Immature natural killer cell (primary cell): ENCODE data around the gene POU4F3. TPM values are rescaled to one million over a fixed set of nuclear protein-coding genes. Genes with fewer than 3 reads are reported as not detected.

Experiments
- DNase-seq, 3 donors: peaks; one replicate each; pipeline ENCODE4 v3.0.0; 2022; ENCODE audit warnings: mixed read lengths in 1 of 3
- H3K27ac Mint-ChIP-seq, 6 donors: one replicate each; pipeline ENCODE4 v1.8.0; 2020; ENCODE audit warnings: mixed read lengths in 6 of 6, mild to moderate bottlenecking in 5 of 6, inconsistent platforms in 4 of 6, moderate library complexity in 3 of 6
- H3K27me3 Mint-ChIP-seq, 3 donors: one replicate each; pipeline ENCODE4 v1.8.0; 2020 to 2021; ENCODE audit warnings: low read depth in 3 of 3, mild to moderate bottlenecking in 3 of 3, mixed read lengths in 3 of 3, moderate library complexity in 3 of 3, inconsistent platforms in 1 of 3
- H3K36me3 Mint-ChIP-seq, 3 donors: one replicate each; pipeline ENCODE4 v1.8.0; 2020; ENCODE audit warnings: mixed read lengths in 3 of 3, inconsistent platforms in 2 of 3, mild to moderate bottlenecking in 2 of 3
- H3K4me1 Mint-ChIP-seq, 2 donors: one replicate each; pipeline ENCODE4 v1.8.0; 2020; ENCODE audit warnings: inconsistent platforms in 2 of 2, mild to moderate bottlenecking in 2 of 2, mixed read lengths in 2 of 2, moderate library complexity in 1 of 2
- H3K4me3 Mint-ChIP-seq, 5 donors: one replicate each; pipeline ENCODE4 v1.8.0; 2020; ENCODE audit warnings: mild to moderate bottlenecking in 5 of 5, mixed read lengths in 5 of 5, inconsistent platforms in 3 of 5, moderate library complexity in 3 of 5
- H3K9me3 Mint-ChIP-seq, 6 donors: one replicate each; pipeline ENCODE4 v1.8.0; 2020; ENCODE audit warnings: mild to moderate bottlenecking in 6 of 6, mixed read lengths in 6 of 6, inconsistent platforms in 4 of 6, moderate library complexity in 3 of 6
- polyA plus RNA-seq, 3 donors: library from polyadenylated mRNA; unstranded; fragments of 300-500 nt; fragmentation: Illumina TruSeq; gene quantifications; one replicate each; pipeline ENCODE4 v1.2.3, GENCODE V29; 2021

The POU4F3 gene
- polyA plus RNA-seq, 3 donors from 2014 or later: not detected

DNA sequence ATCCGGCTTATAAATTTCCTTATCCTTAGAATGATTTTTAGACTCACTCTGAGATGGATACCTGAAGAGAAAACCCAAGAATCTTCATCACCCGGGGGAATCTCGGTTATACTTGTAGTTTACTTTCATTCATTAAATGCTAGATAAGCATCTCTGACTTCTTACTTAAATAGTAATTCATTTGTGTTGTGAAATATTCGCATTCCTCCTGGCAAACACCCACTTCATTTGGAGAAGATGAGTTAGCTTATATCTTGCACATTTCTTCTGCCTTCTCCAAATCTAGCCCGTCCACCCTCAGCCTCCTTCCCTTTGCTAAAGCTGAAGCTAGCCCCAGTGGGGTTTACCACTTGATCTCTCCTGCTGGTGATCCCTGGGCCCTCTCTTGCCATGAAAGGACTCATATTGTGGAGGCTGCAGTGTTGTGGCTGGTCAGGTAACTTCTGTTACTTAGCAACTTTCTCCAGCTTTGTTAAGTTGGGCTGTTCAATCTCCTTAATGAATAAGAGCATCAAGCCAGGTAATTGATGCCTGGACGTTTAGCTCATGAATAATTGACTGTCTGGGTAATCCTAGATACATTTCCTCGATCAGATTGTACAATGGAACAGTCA, 11.3 kb upstream of the POU4F3 start:
- no peaks in the 10 kb centered on the region for H3K4me1 Mint-ChIP-seq
- no peak for DNase-seq

GRCh38 chr5:146327989-146328388, 10.7 kb upstream of the POU4F3 start:
- DNase-seq: no peak
- Mint-ChIP-seq H3K4me1 (no peaks in the 10 kb centered on the region), H3K36me3 (no peaks in the 10 kb centered on the region), H3K4me3 (no peak overlapping the region), H3K27ac (no peak overlapping the region), H3K9me3 (peaks cover 0 to under 1% (median 0%) of the 10 kb centered on the region in 6 donors), H3K27me3 (peaks cover 6 to 10% (median 7%) of the 10 kb centered on the region in 3 donors)

More for the DNA sequence above, 11.3 kb upstream of the POU4F3 start:
- H3K9me3 Mint-ChIP-seq: no peaks in the 10 kb centered on the region
- no peak overlapping the region for H3K4me3 Mint-ChIP-seq
- no peak overlapping the region for H3K27ac Mint-ChIP-seq
- H3K36me3 Mint-ChIP-seq: no peaks in the 10 kb centered on the region
- peaks cover 6 to 10% (median 7%) of the 10 kb centered on the region in 3 donors for H3K27me3 Mint-ChIP-seq

GRCh38 chr5:146329697-146330096, 8.9 kb upstream of the POU4F3 start:
- Mint-ChIP-seq H3K36me3 (no peaks in the 10 kb centered on the region), H3K9me3 (peaks cover 0 to 8% (median 0%) of the 10 kb centered on the region in 6 donors), H3K4me3 (no peak overlapping the region), H3K27ac (no peak overlapping the region), H3K27me3 (peaks cover 11 to 16% (median 11%) of the 10 kb centered on the region in 3 donors), H3K4me1 (no peaks in the 10 kb centered on the region)
- no peak for DNase-seq

- Mint-ChIP-seq H3K4me3 (no peak overlapping the region), H3K36me3 (no peaks in the 10 kb centered on the region), H3K9me3 (peaks cover 0 to 8% (median 0%) of the 10 kb centered on the region in 6 donors), H3K27ac (no peak overlapping the region), H3K4me1 (no peaks in the 10 kb centered on the region), H3K27me3 (peaks cover 10 to 24% (median 14%) of the 10 kb centered on the region in 3 donors)
- no peak for DNase-seq
These were observed 7.2 kb upstream of the POU4F3 start for GRCh38 chr5:146331423-146331822.

DNA sequence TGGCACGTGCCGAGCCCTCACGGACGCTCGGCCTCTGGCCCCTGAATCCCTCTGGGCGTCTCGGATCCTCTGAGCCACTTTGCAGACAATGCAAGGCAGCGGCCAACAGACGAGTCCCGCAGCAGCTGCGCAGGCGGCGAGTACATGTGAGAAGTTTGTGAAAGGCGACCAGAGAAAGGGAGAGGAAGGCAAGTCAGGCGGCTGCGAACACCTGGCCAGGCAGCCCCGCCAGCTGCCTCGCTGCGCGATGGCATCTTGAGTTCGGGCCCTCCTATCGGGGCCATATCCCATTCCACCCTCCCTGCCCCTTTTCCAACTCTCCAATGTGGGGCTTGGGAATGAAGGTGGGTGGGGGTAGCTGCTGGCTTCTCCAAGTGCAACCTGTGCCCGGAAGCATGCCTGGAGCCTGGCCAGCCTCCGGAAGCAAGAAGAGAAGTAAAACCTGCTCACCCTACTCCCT, 4.5 kb upstream of the POU4F3 start:
- H3K36me3 Mint-ChIP-seq: no peaks in the 10 kb centered on the region
- peaks cover 0 to 8% (median 0%) of the 10 kb centered on the region in 6 donors for H3K9me3 Mint-ChIP-seq
- DNase-seq: no peak
- H3K4me3 Mint-ChIP-seq: no peak overlapping the region
- no peaks in the 10 kb centered on the region for H3K4me1 Mint-ChIP-seq
- no peak overlapping the region for H3K27ac Mint-ChIP-seq
- H3K27me3 Mint-ChIP-seq: peaks cover 17 to 41% (median 21%) of the 10 kb centered on the region in 3 donors

- peaks cover 23 to 51% (median 31%) of the 10 kb centered on the region in 3 donors for H3K27me3 Mint-ChIP-seq
- H3K4me3 Mint-ChIP-seq: no peak overlapping the region
- DNase-seq: no peak
- H3K36me3 Mint-ChIP-seq: no peaks in the 10 kb centered on the region
- no peak overlapping the region for H3K27ac Mint-ChIP-seq
- H3K4me1 Mint-ChIP-seq: peaks cover 0 to 2% of the 10 kb centered on the region in 2 donors
- H3K9me3 Mint-ChIP-seq: peaks cover 0 to 8% (median 2%) of the 10 kb centered on the region in 6 donors
These were observed 2.4 kb upstream of the POU4F3 start for GRCh38 chr5:146336197-146336596.

GRCh38 chr5:146337264-146337904, 1.3 kb upstream of the POU4F3 start:
- Mint-ChIP-seq H3K36me3 (no peaks in the 10 kb centered on the region), H3K4me1 (peaks cover 0 to 2% of the 10 kb centered on the region in 2 donors), H3K4me3 (no peak overlapping the region), H3K9me3 (peaks cover 0 to 8% (median 2%) of the 10 kb centered on the region in 6 donors), H3K27ac (no peak overlapping the region), H3K27me3 (peaks cover 22 to 60% (median 36%) of the 10 kb centered on the region in 3 donors)
- DNase-seq: no peak

- no peak overlapping the region for H3K27ac Mint-ChIP-seq
- H3K27me3 Mint-ChIP-seq: peaks cover 22 to 64% (median 38%) of the 10 kb centered on the region in 3 donors
- H3K4me1 Mint-ChIP-seq: peaks cover 0 to 2% of the 10 kb centered on the region in 2 donors
- no peaks in the 10 kb centered on the region for H3K36me3 Mint-ChIP-seq
- peak overlapping the region in 1 of 5 donors; percentile 13 for H3K4me3 Mint-ChIP-seq
- no peak for DNase-seq
- H3K9me3 Mint-ChIP-seq: peaks cover 0 to 8% (median 2%) of the 10 kb centered on the region in 6 donors
These were observed 711 bp upstream of the POU4F3 start for GRCh38 chr5:146337928-146338327.

GRCh38 chr5:146339715-146340259, 1.1 kb downstream of the POU4F3 start:
- H3K4me1 Mint-ChIP-seq: peaks cover 5% of the 10 kb centered on the region in 2 donors
- H3K27ac Mint-ChIP-seq: no peak overlapping the region
- H3K4me3 Mint-ChIP-seq: no peak overlapping the region
- no peak for DNase-seq
- H3K9me3 Mint-ChIP-seq: peaks cover 0 to 3% (median under 1%) of the 10 kb centered on the region in 6 donors
- no peaks in the 10 kb centered on the region for H3K36me3 Mint-ChIP-seq
- peaks cover 19 to 61% (median 37%) of the 10 kb centered on the region in 3 donors for H3K27me3 Mint-ChIP-seq

DNA sequence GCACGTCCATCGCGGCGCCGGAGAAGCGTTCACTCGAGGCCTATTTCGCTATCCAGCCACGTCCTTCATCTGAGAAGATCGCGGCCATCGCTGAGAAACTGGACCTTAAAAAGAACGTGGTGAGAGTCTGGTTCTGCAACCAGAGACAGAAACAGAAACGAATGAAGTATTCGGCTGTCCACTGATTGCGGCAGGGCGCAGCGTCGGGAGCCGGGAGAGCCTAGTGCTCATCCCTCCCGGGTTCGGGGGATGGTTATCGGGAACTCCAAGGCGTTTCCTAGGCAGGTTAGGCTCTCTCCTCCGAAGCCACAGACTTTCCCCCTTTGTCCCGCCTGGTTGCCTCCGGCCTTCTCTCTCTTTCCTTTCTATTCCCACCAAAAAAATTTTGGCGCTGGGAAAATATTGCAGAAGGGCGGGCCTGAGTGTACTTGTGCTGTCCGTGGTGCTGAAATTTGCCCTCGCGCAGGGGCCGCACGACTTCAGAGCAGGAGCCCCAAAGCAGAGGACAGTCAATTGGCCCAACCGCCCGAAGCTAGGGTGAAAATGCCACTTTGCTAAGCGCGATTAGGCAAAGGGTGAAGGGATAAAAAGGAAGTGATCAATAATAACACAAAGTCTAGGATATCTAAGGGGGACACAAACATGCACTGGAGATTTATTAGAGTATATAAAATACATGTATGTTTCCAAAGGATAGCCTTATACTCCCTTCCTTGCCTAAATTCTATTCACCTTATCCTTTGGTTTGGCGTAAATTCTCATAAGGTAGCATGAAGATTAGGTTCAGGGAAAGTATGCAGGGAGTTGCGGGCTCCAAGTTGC, 1.8 kb downstream of the POU4F3 start:
- Mint-ChIP-seq H3K4me1 (peaks cover 5 to 7% of the 10 kb centered on the region in 2 donors), H3K9me3 (peaks cover 0 to 3% (median under 1%) of the 10 kb centered on the region in 6 donors), H3K27ac (no peak overlapping the region), H3K27me3 (peaks cover 21 to 58% (median 42%) of the 10 kb centered on the region in 3 donors), H3K4me3 (no peak overlapping the region), H3K36me3 (no peaks in the 10 kb centered on the region)
- DNase-seq: peak in 1 of 3 donors; percentile 5

GRCh38 chr5:146341854-146342253, 3.2 kb downstream of the POU4F3 start:
- H3K4me1 Mint-ChIP-seq: peaks cover 5 to 7% of the 10 kb centered on the region in 2 donors
- H3K9me3 Mint-ChIP-seq: peaks cover 0 to 5% (median 2%) of the 10 kb centered on the region in 6 donors
- H3K27me3 Mint-ChIP-seq: peaks cover 23 to 48% (median 43%) of the 10 kb centered on the region in 3 donors
- no peak overlapping the region for H3K4me3 Mint-ChIP-seq
- DNase-seq: no peak
- no peak overlapping the region for H3K27ac Mint-ChIP-seq
- peaks cover 0 to 4% (median 3%) of the 10 kb centered on the region in 3 donors for H3K36me3 Mint-ChIP-seq

DNA sequence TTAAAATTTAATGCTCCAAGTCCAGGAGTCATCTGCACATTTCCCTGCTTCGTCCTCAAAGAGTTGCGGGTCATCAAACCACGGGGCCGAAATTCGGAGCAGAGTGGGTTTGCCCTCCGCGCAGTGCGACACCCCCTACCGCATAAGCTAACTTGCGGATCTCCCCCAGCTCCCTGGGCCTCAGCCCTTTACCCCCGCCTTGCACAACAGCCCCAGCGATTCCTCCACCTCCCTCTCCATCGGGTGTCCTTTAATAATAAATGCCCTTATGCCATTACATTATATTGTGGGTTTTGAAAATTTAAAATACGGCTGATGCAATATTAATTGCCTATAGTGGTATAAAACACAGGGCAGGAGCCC, 3.9 kb downstream of the POU4F3 start:
- Mint-ChIP-seq H3K27ac (no peak overlapping the region), H3K9me3 (peaks cover 0 to 5% (median 2%) of the 10 kb centered on the region in 6 donors), H3K27me3 (peaks cover 21 to 42% (median 40%) of the 10 kb centered on the region in 3 donors), H3K4me1 (peaks cover 5 to 7% of the 10 kb centered on the region in 2 donors), H3K4me3 (peak overlapping the region in 1 of 5 donors; percentile 7), H3K36me3 (peaks cover 0 to 4% (median 3%) of the 10 kb centered on the region in 3 donors)
- DNase-seq: no peak
